ENCODE measurements around the gene MCU.

- no peak for TF ChIP-seq POLR2A (IDR thresholded peaks at IDR 0.05)
- TF ChIP-seq CTCF (IDR thresholded peaks at IDR 0.05) = no peak
Observed at GRCh38 chr10:72697716-72698115, 5.8 kb downstream of the MCU start.

Measured in testis (tissue), 2 donors.